Sigmoid colon (tissue), 7 donors: ENCODE measurements around the gene UBTD1. TPM values are rescaled to one million over a fixed set of nuclear protein-coding genes. Genes with fewer than 3 reads are reported as not detected.

Source experiments
- DNase-seq: peaks from one replicate; pipeline ENCODE4 v3.0.0-alpha.2; 2019
- H3K27ac ChIP-seq, 4 donors: fragments of 200-600 bp; sonication (generic); one replicate each; pipeline ENCODE4 v1.5.1; 2016 to 2019; ENCODE audit warnings: mild to moderate bottlenecking in 1 of 4
- H3K27me3 ChIP-seq, 3 donors: fragments of 200-600 bp; sonication (generic); one replicate each; pipeline ENCODE4 v1.5.1; 2019; ENCODE audit warnings: mild to moderate bottlenecking in 1 of 3
- H3K36me3 ChIP-seq, 4 donors: fragments of 200-600 bp; sonication (generic); one replicate each; pipeline ENCODE4 v1.5.1; 2016 to 2019
- H3K4me1 ChIP-seq, 4 donors: fragments of 200-600 bp; sonication (generic); one replicate each; pipeline ENCODE4 v1.5.1; 2017 to 2019
- H3K4me3 ChIP-seq, 4 donors: fragments of 200-600 bp; sonication (generic); one replicate each; pipeline ENCODE4 v1.5.1; 2017 to 2019; ENCODE audit warnings: mild to moderate bottlenecking in 2 of 4, moderate library complexity in 1 of 4
- H3K9me3 ChIP-seq, 4 donors: fragments of 200-600 bp in 3 of 4; sonication (generic) in 3 of 4; one replicate each; pipeline versions ENCODE4 v1.5.1 to v1.6.1; 2013 to 2019
- CTCF ChIP-seq, 4 experiments: fragments of 450-650 bp in 3 of 4; fragments of 200-600 bp in 1 of 4; IDR thresholded peaks; one replicate each; pipeline ENCODE4 v1.5.1; 2016 to 2019; ENCODE audit warnings: antibody characterized with exemption in 4 of 4, mild to moderate bottlenecking in 3 of 4, moderate library complexity in 2 of 4
- EP300 ChIP-seq, 4 donors: sonication (generic); formaldehyde crosslinking; IDR thresholded peaks; one replicate each; pipeline ENCODE4 v1.6.1; 2017; ENCODE audit warnings: antibody characterized with exemption in 4 of 4
- POLR2A ChIP-seq, 2 donors: fragments of 450-650 bp; IDR thresholded peaks; one replicate each; pipeline ENCODE4 v1.6.1; 2016; ENCODE audit warnings: antibody characterized with exemption in 2 of 2, mild to moderate bottlenecking in 2 of 2, moderate library complexity in 2 of 2
- POLR2AphosphoS5 ChIP-seq, 4 donors: sonication (generic); formaldehyde crosslinking; IDR thresholded peaks; one replicate each; pipeline ENCODE4 v1.6.1; 2017; ENCODE audit warnings: antibody characterized with exemption in 4 of 4
- WGBS, 2 donors: extraction: QIAGEN DNeasy Blood & Tissue Kit; methylation state at CpG; one replicate each; pipeline ENCODE4 v1.1.7; 2013; 5-methylcytosine and 5-hydroxymethylcytosine counted together
- intact Hi-C: fragments of 100-400 bp; cut with DNase I; formaldehyde crosslinking; loops from one replicate; pipeline ENCODE4 v1.15.1; 2023
- polyA plus RNA-seq, 3 donors: library from polyadenylated mRNA; stranded (reverse); fragments of 200-250 nt; gene quantifications; one replicate each; pipeline ENCODE4 v1.2.3, GENCODE V29; 2013
- total RNA-seq, 4 donors: library from RNA; depleted of rRNA; stranded (reverse); fragments of >200 nt; gene quantifications; one replicate each; pipeline ENCODE4 v1.1.0, GENCODE V29; 2016
- donor health status: healthy with polysubstance abuse.
- donor health status: Bipolar disorder and iron deficiency.
- donor health status: healthy.

The UBTD1 gene
- total and polyA plus RNA-seq, 7 donors = 2.3 to 7.9 (median 5.9) TPM

- TF ChIP-seq EP300 (IDR thresholded peaks at IDR 0.05) (no peak), CTCF (IDR thresholded peaks at IDR 0.05) (no peak), POLR2A (IDR thresholded peaks at IDR 0.05) (no peak), POLR2AphosphoS5 (IDR thresholded peaks at IDR 0.05) (no peak)
- intact Hi-C loops = no loop called here
- WGBS, 2 donors = 73 to 89% methylated on average over 2 of the region's 2 CpGs
- no peaks in the 10 kb centered on the region for H3K9me3 ChIP-seq
- no peaks in the 10 kb centered on the region for H3K36me3 ChIP-seq
- peaks cover 0 to 37% (median 27%) of the 10 kb centered on the region in 4 donors for H3K4me1 ChIP-seq
- H3K4me3 ChIP-seq = peak overlapping the region; percentile 69 to 92 (median 83)
- H3K27me3 ChIP-seq = no peaks in the 10 kb centered on the region
- peak overlapping the region; percentile 89 to 96 (median 94) for H3K27ac ChIP-seq
- no peak for DNase-seq
Measured at GRCh38 chr10:97500297-97500575, 1.5 kb downstream of the UBTD1 start.

- H3K27me3 ChIP-seq = no peaks in the 10 kb centered on the region
- intact Hi-C loops = no loop called here
- H3K9me3 ChIP-seq = no peaks in the 10 kb centered on the region
- DNase-seq = no peak
- no peak overlapping the region for H3K4me3 ChIP-seq
- H3K4me1 ChIP-seq = peaks cover 0 to 16% (median 10%) of the 10 kb centered on the region in 4 donors
- TF ChIP-seq EP300 (IDR thresholded peaks at IDR 0.05) = no peak
- 90 to 92% methylated on average over 6 of the region's 6 CpGs for WGBS, 2 donors
- no peak overlapping the region for H3K27ac ChIP-seq
- H3K36me3 ChIP-seq = no peaks in the 10 kb centered on the region
Measured at GRCh38 chr10:97502916-97503315, 4.2 kb downstream of the UBTD1 start.

DNA sequence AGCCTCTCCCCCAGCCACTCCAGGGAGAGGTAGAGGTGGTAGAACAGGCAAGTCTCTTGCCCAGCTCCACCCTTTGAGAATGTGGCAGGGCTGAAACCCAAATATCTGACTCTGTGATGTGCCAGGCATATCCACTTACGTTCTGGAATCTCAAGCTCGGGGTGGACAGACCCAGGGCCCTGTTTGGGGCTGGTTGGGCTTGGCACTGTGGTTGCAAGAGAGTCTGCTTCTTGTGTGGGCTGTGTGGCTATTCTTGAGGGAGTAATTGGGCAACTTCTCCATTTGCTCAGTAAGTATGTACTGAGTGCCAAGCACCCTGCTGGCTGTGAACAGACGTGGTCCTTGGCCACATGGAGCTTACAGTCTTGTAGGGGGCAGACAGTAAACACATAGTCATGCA lies 4.7 kb downstream of the UBTD1 start:
- no peak for TF ChIP-seq POLR2AphosphoS5 (IDR thresholded peaks at IDR 0.05)
- no peak for TF ChIP-seq POLR2A (IDR thresholded peaks at IDR 0.05)
- no peak for TF ChIP-seq CTCF (IDR thresholded peaks at IDR 0.05)
- no peak for TF ChIP-seq EP300 (IDR thresholded peaks at IDR 0.05)
- no peaks in the 10 kb centered on the region for H3K36me3 ChIP-seq
- H3K4me3 ChIP-seq = no peak overlapping the region
- H3K4me1 ChIP-seq = peaks cover 0 to 16% (median 10%) of the 10 kb centered on the region in 4 donors
- 74 to 85% methylated on average over 3 of the region's 3 CpGs for WGBS, 2 donors
- H3K27ac ChIP-seq = no peak overlapping the region
- no peaks in the 10 kb centered on the region for H3K9me3 ChIP-seq
- intact Hi-C loops = no loop called here
- H3K27me3 ChIP-seq = no peaks in the 10 kb centered on the region
- no peak for DNase-seq

DNA sequence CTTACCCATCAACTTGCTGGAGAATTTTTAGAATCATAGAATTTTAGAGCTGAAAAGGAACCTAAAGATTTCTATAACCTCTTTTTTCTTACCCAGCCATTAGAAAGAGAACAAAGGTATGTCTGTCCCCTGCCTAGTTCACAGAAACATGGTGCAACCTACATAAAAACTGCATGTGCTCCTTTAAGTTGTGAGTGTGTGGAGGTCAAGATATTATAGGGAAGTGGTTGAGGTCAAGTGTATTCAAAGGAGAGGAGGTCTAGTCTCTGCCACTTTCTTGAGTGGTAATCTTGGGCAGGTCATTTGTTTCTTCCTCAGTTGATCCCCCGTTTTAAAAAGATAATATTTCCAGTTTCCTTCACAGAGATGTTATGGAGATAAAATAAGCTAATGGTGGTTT lies 6.4 kb downstream of the UBTD1 start:
- Histone ChIP-seq H3K9me3 (no peaks in the 10 kb centered on the region), H3K4me3 (no peak overlapping the region), H3K27ac (no peak overlapping the region), H3K36me3 (no peaks in the 10 kb centered on the region), H3K27me3 (no peaks in the 10 kb centered on the region), H3K4me1 (peaks cover 0 to 8% (median 4%) of the 10 kb centered on the region in 4 donors)
- no peak for DNase-seq
- TF ChIP-seq CTCF (IDR thresholded peaks at IDR 0.05) = no peak
- intact Hi-C loops = no loop called here
- WGBS, 2 donors = 80 to 94% methylated on average over 1 of the region's 1 CpG

DNA sequence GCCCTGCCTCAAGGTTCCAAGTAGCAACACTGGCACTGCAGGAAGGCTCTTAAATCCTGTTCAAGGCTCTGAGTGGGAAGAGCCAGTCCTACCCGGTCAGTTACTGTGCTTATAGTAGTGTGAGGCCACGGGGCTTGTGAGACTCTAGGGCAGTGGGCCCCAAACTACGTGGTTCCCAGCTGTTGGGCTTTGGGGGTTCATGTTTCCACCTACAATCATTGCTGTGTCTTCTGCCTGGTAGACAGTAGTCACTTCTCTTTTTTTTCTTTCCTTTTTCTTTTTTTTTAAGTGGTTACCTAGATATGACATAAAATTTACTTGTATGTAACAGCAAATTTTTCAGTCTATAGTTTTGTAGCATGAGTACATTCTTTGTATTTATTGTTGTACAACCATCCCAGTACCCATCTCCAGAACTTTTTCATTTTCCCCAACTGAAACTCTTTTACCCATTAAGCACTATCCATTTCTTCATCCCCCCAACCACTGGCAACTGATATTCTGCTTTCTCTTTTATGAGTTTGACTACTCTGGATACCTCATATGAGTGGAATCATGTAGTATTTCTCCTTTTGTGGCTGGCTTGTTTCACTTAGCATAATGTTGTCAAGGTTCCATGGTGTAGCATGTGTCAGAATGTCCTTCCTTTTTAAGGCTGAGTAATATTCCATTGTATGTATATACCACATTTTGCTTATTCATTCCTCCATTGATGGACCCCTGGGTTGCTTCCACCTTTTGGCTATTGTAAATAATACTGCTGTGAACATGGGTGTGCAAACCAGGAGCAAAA lies 7.7 kb downstream of the UBTD1 start:
- DNase-seq = no peak
- H3K27ac ChIP-seq = no peak overlapping the region
- H3K4me3 ChIP-seq = no peak overlapping the region
- intact Hi-C loops = no loop called here
- no peaks in the 10 kb centered on the region for H3K36me3 ChIP-seq
- TF ChIP-seq POLR2AphosphoS5 (IDR thresholded peaks at IDR 0.05) (no peak), EP300 (IDR thresholded peaks at IDR 0.05) (no peak), CTCF (IDR thresholded peaks at IDR 0.05) (no peak), POLR2A (IDR thresholded peaks at IDR 0.05) (no peak)
- H3K4me1 ChIP-seq = peaks cover 0 to 4% (median 0%) of the 10 kb centered on the region in 4 donors
- H3K27me3 ChIP-seq = no peaks in the 10 kb centered on the region
- WGBS, 2 donors = 69 to 81% methylated on average over 3 of the region's 3 CpGs
- no peaks in the 10 kb centered on the region for H3K9me3 ChIP-seq
